IPS-18c (cell line): ENCODE results near the gene IL15RA.
"Not testable (repeated sequence)": the region's sequence is repeated elsewhere in the genome, so short reads cannot be mapped to it uniquely, and the experiment has no call there.

Experiments used
- H3K4me3 ChIP-seq: 2 replicates; pipeline ENCODE4 v1.7.0; 2013; ENCODE audit warnings: low read depth, mild to moderate bottlenecking, low read length, moderate library complexity; ENCODE audit not compliant: insufficient read depth
- H3K9me3 ChIP-seq: one replicate; pipeline ENCODE4 v1.6.1; 2013; ENCODE audit warnings: mild to moderate bottlenecking, low read length, moderate library complexity; ENCODE audit not compliant: control insufficient read depth, insufficient read depth

IL15RA gene

GRCh38 chr10:5978230-5978489 is 817 bp upstream of the IL15RA start:
- Histone ChIP-seq H3K4me3 (peak overlapping the region; percentile 74), H3K9me3 (no peaks in the 10 kb centered on the region)

- H3K9me3 ChIP-seq = no peaks in the 10 kb centered on the region
- peak overlapping the region; percentile 74 for H3K4me3 ChIP-seq
Observed at GRCh38 chr10:5976512-5977470, 552 bp downstream of the IL15RA start.

DNA sequence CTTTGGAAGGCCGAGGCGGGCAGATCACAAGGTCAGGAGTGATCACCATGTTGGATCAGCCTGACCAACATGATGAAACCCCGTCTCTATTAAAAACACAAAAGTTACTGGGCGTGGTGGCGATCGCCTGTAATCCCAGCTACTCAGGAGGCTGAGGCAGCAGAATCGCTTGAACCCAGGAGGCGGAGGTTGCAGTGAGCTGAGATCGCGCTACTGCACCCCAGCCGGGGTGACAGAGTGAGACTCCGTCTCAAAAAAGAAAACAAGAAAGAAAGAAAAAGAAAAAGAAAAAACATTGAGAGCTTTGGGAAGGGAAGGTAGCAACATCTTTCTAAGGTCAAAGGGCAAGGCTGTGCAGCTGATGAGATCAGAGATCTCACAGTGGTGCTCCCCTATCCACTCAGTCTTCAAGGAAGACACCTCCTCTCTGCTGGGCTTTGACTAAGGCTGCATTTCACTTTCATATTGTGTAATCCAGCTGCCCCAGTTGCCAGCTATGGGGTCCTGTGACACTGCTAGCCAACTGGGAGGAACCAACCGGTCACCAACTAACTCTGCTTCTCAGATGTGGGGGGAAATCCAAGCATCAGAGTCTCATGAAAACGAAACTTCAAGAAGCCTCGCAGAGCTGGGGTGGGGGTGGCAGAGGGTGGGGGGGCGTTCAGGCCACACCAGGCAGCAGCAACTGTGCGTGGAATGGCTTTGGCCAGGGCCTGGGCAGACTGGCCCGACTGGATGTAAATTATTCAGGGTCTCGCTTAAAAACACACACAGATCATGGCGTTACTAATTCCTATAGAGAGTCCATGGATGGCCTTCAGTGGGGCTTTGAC is 1.5 kb downstream of the IL15RA start:
- Histone ChIP-seq H3K4me3 (no peak overlapping the region; the same call in 1 of the 2 replicates), H3K9me3 (no peaks in the 10 kb centered on the region)

DNA sequence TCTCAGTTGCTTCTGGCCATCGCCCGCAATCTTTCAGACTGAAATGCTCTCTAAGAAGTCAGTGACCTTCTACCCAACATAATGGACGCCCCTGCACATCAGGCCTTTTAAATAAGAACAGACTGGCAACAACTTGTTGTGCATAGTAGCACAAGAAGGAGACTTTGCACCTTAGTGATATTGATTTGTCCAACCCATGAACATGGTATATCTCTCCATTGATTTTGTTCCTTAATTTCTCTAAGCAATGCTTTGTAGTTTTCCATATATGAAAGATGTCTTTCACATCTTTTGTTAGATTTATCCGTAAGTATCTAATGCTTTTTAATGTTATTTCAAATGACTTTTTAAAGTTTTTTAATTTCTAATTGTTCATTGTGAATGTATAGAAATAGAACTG is 4.3 kb downstream of the IL15RA start:
- H3K4me3 ChIP-seq = no peak overlapping the region
- no peaks in the 10 kb centered on the region for H3K9me3 ChIP-seq

DNA sequence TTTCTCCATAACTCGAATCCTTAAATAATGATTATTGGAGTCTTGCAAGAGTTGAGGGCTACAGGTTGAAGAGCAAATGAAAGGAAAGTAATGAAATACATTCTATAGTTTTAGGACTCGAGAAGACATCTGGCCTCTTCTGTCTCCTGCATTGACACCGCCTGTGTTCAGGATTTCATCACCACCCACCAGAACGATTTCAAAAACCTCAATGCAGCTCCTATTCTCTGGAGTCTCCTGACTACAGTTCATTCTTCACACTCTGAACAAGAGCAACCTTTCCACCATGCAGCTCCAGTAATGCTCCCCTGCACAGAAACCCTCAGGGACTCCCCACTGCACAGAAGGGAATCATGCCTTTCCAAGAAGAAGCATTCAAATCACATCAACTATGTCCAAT is 5.5 kb downstream of the IL15RA start:
- H3K9me3 ChIP-seq = no peaks in the 10 kb centered on the region
- no peak overlapping the region for H3K4me3 ChIP-seq

- Histone ChIP-seq H3K4me3 (no peak overlapping the region), H3K9me3 (no peaks in the 10 kb centered on the region)
Observed at GRCh38 chr10:5971315-5971832, 6.0 kb downstream of the IL15RA start.

GRCh38 chr10:5970527-5970926 is 6.8 kb downstream of the IL15RA start:
- Histone ChIP-seq H3K9me3 (no peaks in the 10 kb centered on the region), H3K4me3 (no peak overlapping the region)

- no peak overlapping the region for H3K4me3 ChIP-seq
- H3K9me3 ChIP-seq = no peaks in the 10 kb centered on the region
Observed at GRCh38 chr10:5970066-5970465, 7.3 kb downstream of the IL15RA start.

DNA sequence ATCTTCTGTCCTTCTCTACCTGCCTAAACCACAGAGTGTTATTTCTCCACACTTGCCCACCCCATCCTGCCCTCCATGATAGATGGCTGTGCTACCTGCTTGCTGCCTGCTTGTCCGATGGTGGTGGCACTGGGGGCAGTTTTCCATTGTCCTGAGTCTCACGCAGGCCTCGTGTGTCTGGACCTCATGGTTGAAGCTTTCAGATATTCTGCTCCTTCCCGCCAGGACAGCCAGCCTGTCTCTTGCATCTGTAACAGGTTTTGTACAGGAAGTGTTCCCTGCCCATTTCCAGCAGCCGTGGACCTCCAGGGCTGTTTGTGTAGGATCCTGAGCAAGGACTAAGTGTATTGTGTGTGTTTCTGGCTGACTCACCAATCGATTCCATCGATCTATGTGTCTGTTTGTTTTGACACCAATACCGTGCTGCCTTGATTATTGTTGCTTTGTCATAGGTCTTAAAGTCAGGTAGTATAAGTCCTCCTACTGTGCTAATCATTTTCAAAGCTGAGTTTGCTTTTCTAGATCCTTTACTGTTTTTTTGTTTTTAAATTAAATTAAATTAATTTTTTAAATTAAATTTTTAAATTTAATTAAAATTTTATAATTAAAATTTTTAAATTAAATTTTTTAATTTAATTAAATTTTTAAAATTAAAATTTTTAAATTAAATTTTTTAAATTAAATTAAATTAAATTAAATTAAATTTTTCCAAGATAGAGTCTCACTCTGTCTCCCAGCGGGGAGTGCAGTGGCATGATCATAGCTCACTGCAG is 8.5 kb downstream of the IL15RA start:
- Histone ChIP-seq H3K4me3 (no peak overlapping the region), H3K9me3 (no peaks in the 10 kb centered on the region)

GRCh38 chr10:5968037-5968680 is 9.2 kb downstream of the IL15RA start:
- Histone ChIP-seq H3K4me3 (no peak overlapping the region), H3K9me3 (no peaks in the 10 kb centered on the region)

GRCh38 chr10:5965266-5965665 is 12.1 kb downstream of the IL15RA start:
- no peak overlapping the region for H3K4me3 ChIP-seq
- H3K9me3 ChIP-seq = no peaks in the 10 kb centered on the region

DNA sequence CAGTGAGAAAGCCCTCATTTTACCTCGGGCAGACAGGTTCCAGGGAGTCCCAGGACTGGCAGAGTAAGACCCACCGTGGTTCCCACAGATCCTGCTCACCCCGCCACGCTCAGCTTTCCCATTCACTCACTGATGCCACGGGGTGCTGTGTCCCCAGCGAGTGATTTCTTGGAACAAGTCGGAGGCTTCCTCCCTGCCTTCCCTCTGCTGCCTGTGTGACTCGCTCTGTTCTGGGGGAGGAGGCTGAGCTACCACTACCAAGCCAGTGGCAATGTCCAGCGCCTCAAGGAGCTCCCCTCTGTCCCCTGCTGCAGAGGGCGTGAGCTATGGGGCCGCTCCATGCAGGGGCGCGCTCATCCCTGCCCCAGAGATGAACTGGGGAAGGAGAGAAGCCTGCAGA is 12.6 kb downstream of the IL15RA start:
- Histone ChIP-seq H3K4me3 (no peak overlapping the region), H3K9me3 (no peaks in the 10 kb centered on the region)

DNA sequence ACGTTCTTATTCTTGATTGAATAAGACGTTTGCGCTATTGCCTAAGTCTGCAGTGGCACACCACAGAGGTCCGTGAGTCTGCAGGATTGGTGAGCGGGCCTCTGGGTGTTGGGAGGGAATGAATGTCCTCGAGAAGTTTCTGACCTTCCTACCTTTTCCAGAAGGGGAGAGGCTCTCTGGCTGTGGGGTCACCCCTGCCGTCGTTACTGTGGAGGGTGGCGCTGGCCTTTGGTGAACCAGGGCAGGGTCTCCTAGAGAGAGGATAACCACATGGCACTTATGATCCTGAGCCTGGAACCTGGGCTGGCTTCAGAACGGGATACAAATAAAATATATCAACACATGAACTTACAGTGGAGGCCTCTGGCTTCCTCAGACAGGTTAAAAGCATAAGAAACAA is 13.8 kb downstream of the IL15RA start:
- H3K9me3 ChIP-seq = no peaks in the 10 kb centered on the region

DNA sequence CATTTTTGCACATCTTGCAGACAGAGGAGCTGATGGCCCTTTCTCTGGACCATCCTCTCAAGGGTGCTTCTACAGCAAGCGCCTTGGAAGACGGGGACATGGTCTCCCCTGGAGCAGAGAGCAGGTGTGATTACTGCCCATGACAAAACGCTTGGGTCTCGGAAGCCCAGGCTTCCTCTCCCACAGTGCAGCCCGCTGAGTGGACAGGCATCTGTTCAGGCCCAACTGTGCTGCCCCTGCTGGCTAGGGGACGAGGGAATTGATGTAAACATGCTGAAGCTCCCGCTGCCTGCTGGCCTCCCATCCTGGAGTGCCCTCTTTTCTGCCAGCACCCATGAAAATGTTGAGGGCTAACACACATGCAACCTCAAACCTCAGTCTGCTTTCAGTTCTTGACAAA is 14.3 kb downstream of the IL15RA start:
- no peak overlapping the region for H3K4me3 ChIP-seq
- H3K9me3 ChIP-seq = no peaks in the 10 kb centered on the region

More for the DNA sequence above, 13.8 kb downstream of the IL15RA start:
- H3K4me3 ChIP-seq = no peak overlapping the region

GRCh38 chr10:5962358-5962940 is 14.9 kb downstream of the IL15RA start:
- H3K9me3 ChIP-seq, H3K4me3 ChIP-seq: not testable (repeated sequence)

DNA sequence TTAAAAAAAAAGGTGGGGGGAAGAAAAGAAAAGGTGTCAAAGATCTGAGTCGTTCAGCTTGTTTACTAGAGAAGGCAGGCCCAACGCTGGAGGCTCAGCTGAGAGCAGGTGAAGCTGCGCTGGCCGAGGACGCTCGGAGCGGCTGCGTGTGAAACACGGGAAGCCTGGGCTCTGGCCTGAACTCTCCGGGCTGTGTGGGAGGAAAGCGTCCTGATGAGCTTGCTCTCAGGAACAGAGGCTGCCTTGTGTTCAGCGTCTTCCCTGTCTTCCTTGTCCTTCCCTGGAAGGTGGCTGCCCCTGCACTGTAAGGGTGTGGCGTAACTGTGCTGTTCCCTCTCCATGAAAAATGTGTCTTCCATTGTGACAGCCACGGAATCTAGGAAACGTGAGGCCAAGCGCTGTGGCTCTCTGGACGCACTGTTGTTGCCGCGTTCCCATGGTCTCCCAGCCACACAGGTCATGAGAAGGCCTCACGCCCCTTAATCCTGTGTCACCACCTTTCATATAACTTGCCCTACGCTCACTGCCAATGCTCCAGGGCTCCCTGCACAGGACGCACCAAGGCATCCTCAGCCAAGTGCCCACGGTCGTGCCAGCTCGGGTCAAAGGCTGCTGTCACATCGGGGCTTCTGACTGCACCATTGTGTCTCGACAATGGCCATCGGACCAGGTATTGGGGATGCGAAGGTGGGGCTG is 15.8 kb downstream of the IL15RA start:
- H3K9me3 ChIP-seq = no peaks in the 10 kb centered on the region
- H3K4me3 ChIP-seq = no peak overlapping the region
